GM18499 (cell line): ENCODE results near the gene ISL1.

Experiments used
- ATAC-seq: cut with Tn5 transposase; IDR thresholded peaks from one replicate; pipeline ENCODE4 v1.9.1; 2021; ENCODE audit warnings: moderate number of reproducible peaks; ENCODE audit not compliant: insufficient read depth, unreplicated experiment

The ISL1 gene

GRCh38 chr5:51439232-51439631 is 56.0 kb downstream of the ISL1 start:
- no peak for ATAC-seq
